Measurements from ENCODE around the gene TEX101. TPM values are rescaled to one million over a fixed set of nuclear protein-coding genes. Genes with fewer than 3 reads are reported as not detected.

The TEX101 gene
- total RNA-seq, 4 donors from 2014 or later, result 0.81 TPM; not detected in 3

GRCh38 chr19:43395561-43395960 is 19.1 kb upstream of the TEX101 start:
- no peaks in the 10 kb centered on the region for H3K27me3 ChIP-seq
- no peak overlapping the region for H3K4me3 ChIP-seq (replicated peaks in 1 of 3)
- no peaks in the 10 kb centered on the region for H3K4me1 ChIP-seq
- WGBS, 2 donors, result 68 to 85% methylated on average over 6 of the region's 6 CpGs
- intact Hi-C loops (cut with DNase I), result no loop called here
- H3K36me3 ChIP-seq, result no peaks in the 10 kb centered on the region
- H3K9me3 ChIP-seq, result no peaks in the 10 kb centered on the region
- TF ChIP-seq POLR2A (IDR thresholded peaks at IDR 0.05) (no peak), CTCF (IDR thresholded peaks at IDR 0.05) (no peak)
- H3K27ac ChIP-seq, result no peak overlapping the region
- no peak for DNase-seq

- H3K4me3 ChIP-seq (replicated peaks in 1 of 3), result no peak overlapping the region
- no peak overlapping the region for H3K27ac ChIP-seq
- H3K4me1 ChIP-seq, result no peaks in the 10 kb centered on the region
- no peaks in the 10 kb centered on the region for H3K9me3 ChIP-seq
- TF ChIP-seq POLR2A (IDR thresholded peaks at IDR 0.05) (no peak), CTCF (IDR thresholded peaks at IDR 0.05) (no peak)
- DNase-seq, result no peak
- H3K36me3 ChIP-seq, result no peaks in the 10 kb centered on the region
- 57 to 62% methylated on average over 24 of the region's 24 CpGs for WGBS, 2 donors
- intact Hi-C loops (cut with DNase I), result no loop called here
- H3K27me3 ChIP-seq, result no peaks in the 10 kb centered on the region
Observed at GRCh38 chr19:43406297-43406696, 8.4 kb upstream of the TEX101 start.

GRCh38 chr19:43407416-43408005 is 7.2 kb upstream of the TEX101 start:
- intact Hi-C loops (cut with DNase I), result no loop called here
- 81 to 89% methylated on average over 21 of the region's 22 CpGs for WGBS, 2 donors
- no peak for TF ChIP-seq POLR2A (IDR thresholded peaks at IDR 0.05)
- Histone ChIP-seq H3K36me3 (no peaks in the 10 kb centered on the region), H3K27me3 (no peaks in the 10 kb centered on the region), H3K4me1 (no peaks in the 10 kb centered on the region), H3K9me3 (no peaks in the 10 kb centered on the region), H3K4me3 (replicated peaks in 1 of 3) (no peak overlapping the region), H3K27ac (no peak overlapping the region)
- DNase-seq, result no peak

GRCh38 chr19:43408043-43408442 is 6.6 kb upstream of the TEX101 start:
- Histone ChIP-seq H3K4me1 (no peaks in the 10 kb centered on the region), H3K27me3 (no peaks in the 10 kb centered on the region), H3K36me3 (no peaks in the 10 kb centered on the region), H3K27ac (no peak overlapping the region), H3K9me3 (no peaks in the 10 kb centered on the region), H3K4me3 (replicated peaks in 1 of 3) (no peak overlapping the region)
- TF ChIP-seq CTCF (IDR thresholded peaks at IDR 0.05), result no peak
- intact Hi-C loops (cut with DNase I), result no loop called here
- DNase-seq, result no peak
- 80 to 92% methylated on average over 23 to 34 of the region's 34 CpGs for WGBS, 2 donors

GRCh38 chr19:43409415-43409814 is 5.3 kb upstream of the TEX101 start:
- Histone ChIP-seq H3K9me3 (no peaks in the 10 kb centered on the region), H3K27ac (no peak overlapping the region), H3K4me1 (no peaks in the 10 kb centered on the region), H3K27me3 (no peaks in the 10 kb centered on the region), H3K36me3 (no peaks in the 10 kb centered on the region), H3K4me3 (replicated peaks in 1 of 3) (no peak overlapping the region)
- TF ChIP-seq CTCF (IDR thresholded peaks at IDR 0.05), result no peak
- TF ChIP-seq POLR2A (IDR thresholded peaks at IDR 0.05), result no peak
- intact Hi-C loops (cut with DNase I), result no loop called here
- 86 to 95% methylated on average over 1 of the region's 1 CpG for WGBS, 2 donors
- DNase-seq, result no peak

- 68 to 79% methylated on average over 6 of the region's 6 CpGs for WGBS, 2 donors
- no peaks in the 10 kb centered on the region for H3K4me1 ChIP-seq
- H3K36me3 ChIP-seq, result no peaks in the 10 kb centered on the region
- H3K27ac ChIP-seq, result no peak overlapping the region
- H3K9me3 ChIP-seq, result no peaks in the 10 kb centered on the region
- no peak for DNase-seq
- no peaks in the 10 kb centered on the region for H3K27me3 ChIP-seq
- intact Hi-C loops (cut with DNase I), result no loop called here
- TF ChIP-seq CTCF (IDR thresholded peaks at IDR 0.05), result no peak
- TF ChIP-seq POLR2A (IDR thresholded peaks at IDR 0.05), result no peak
- H3K4me3 ChIP-seq (replicated peaks in 1 of 3), result no peak overlapping the region
Observed at GRCh38 chr19:43412441-43412840, 2.2 kb upstream of the TEX101 start.

Data from thyroid gland (tissue), 4 donors.